ENCODE measurements around the gene TEP1.

- TF ChIP-seq POLR2AphosphoS5 (IDR thresholded peaks at IDR 0.05; ENCODE audit: low read depth, low read length) (no peak), POLR2A (IDR thresholded peaks at IDR 0.05; ENCODE audit: low read depth, low read length) (no peak), TAF1 (IDR thresholded peaks at IDR 0.05; ENCODE audit: low read depth, low read length) (no peak), POU2F2 (IDR thresholded peaks at IDR 0.05; ENCODE audit: low read depth, low read length) (no peak), PAX5 (IDR thresholded peaks at IDR 0.05; ENCODE audit: insufficient read depth, low read length, severe bottlenecking) (no peak)
These were observed 32.0 kb downstream of the TEP1 start for GRCh38 chr14:20381341-20381740.
